Endothelial cell of umbilical vein (primary cell): ENCODE results near the gene CCDC102B.

Source experiments
- EZH2 ChIP-seq: IDR thresholded peaks from 2 replicates; pipeline ENCODE4 v1.6.1; 2012; ENCODE audit warnings: borderline replicate concordance, low read depth, mild to moderate bottlenecking, moderate library complexity, low read length, inconsistent platforms; ENCODE audit not compliant: severe bottlenecking
- JUN ChIP-seq: IDR thresholded peaks from 2 replicates; pipeline ENCODE4 v1.6.1; 2011; ENCODE audit warnings: borderline replicate concordance, low read depth; ENCODE audit not compliant: insufficient read length, insufficient read depth
- POLR2A ChIP-seq: IDR thresholded peaks from 2 replicates; pipeline ENCODE4 v1.6.1; 2012; ENCODE audit warnings: low read depth, mild to moderate bottlenecking, control low read depth, low read length
- POLR2AphosphoS5 ChIP-seq: IDR thresholded peaks from 2 replicates; pipeline ENCODE4 v1.6.1; 2012; ENCODE audit warnings: low read depth, mild to moderate bottlenecking, control low read depth, low read length, moderate library complexity; ENCODE audit not compliant: insufficient read depth
- TF ChIP-seq, protein P1 (sequence below), 2 donors: IDR thresholded peaks; 1 replicate in 1 of 2; 2 replicates in 1 of 2; pipeline ENCODE4 v1.5.1; 2011; ENCODE audit warnings: low read length in 2 of 2, mild to moderate bottlenecking in 2 of 2, moderate library complexity in 2 of 2, control low read depth in 1 of 2, inconsistent platforms in 1 of 2, low read depth in 1 of 2; ENCODE audit not compliant: insufficient read depth in 1 of 2; ENCODE audit errors: extremely low read depth in 1 of 2
- TF ChIP-seq, protein P2 (sequence below): IDR thresholded peaks from 2 replicates; pipeline ENCODE4 v1.6.1; 2011; ENCODE audit not compliant: insufficient read depth, insufficient read length

DNA sequence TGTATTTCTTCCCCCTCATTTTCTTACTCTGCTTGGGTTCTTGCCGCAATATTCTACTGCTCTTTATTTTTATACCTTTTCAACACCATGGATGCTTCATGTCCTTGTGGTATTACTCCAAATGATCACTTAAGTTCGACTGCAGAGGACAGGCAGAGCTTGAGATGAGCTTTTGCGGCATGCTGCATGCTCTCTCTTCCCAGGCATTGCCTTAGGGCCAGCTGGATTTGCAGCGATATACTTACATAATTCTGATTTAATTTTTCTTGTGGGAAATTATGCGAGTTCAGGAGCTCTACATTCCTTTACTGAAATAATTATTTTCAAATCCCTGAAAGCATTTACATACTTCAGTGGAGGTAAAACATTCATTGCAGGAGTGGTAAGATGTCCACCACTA lies 288.1 kb downstream of the CCDC102B start:
- TF ChIP-seq JUN: no peak
- TF ChIP-seq, protein P1, sequence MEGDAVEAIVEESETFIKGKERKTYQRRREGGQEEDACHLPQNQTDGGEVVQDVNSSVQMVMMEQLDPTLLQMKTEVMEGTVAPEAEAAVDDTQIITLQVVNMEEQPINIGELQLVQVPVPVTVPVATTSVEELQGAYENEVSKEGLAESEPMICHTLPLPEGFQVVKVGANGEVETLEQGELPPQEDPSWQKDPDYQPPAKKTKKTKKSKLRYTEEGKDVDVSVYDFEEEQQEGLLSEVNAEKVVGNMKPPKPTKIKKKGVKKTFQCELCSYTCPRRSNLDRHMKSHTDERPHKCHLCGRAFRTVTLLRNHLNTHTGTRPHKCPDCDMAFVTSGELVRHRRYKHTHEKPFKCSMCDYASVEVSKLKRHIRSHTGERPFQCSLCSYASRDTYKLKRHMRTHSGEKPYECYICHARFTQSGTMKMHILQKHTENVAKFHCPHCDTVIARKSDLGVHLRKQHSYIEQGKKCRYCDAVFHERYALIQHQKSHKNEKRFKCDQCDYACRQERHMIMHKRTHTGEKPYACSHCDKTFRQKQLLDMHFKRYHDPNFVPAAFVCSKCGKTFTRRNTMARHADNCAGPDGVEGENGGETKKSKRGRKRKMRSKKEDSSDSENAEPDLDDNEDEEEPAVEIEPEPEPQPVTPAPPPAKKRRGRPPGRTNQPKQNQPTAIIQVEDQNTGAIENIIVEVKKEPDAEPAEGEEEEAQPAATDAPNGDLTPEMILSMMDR (IDR thresholded peaks at IDR 0.05; ENCODE audit: extremely low read depth in 1 of 2, insufficient read depth in 1 of 2, low read depth in 1 of 2, low read length in 2 of 2): no peak
- no peak for TF ChIP-seq POLR2AphosphoS5
- TF ChIP-seq EZH2: no peak
- TF ChIP-seq, protein P2, sequence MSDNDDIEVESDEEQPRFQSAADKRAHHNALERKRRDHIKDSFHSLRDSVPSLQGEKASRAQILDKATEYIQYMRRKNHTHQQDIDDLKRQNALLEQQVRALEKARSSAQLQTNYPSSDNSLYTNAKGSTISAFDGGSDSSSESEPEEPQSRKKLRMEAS: no peak
- TF ChIP-seq POLR2A: no peak
